Stomach (tissue), 9 donors: ENCODE data around the gene ACBD4. TPM values are rescaled to one million over a fixed set of nuclear protein-coding genes. Genes with fewer than 3 reads are reported as not detected.

Experiments used
- DNase-seq, 2 donors: peaks; one replicate each; pipeline versions ENCODE4 v3.0.0 to v3.0.0-alpha.2; 2013 to 2019
- H3K27ac ChIP-seq, 5 donors: fragments of 200-600 bp in 4 of 5; sonication (generic) in 4 of 5; one replicate each; pipeline ENCODE4 v1.5.1; 2013 to 2019; ENCODE audit warnings: mild to moderate bottlenecking in 1 of 5, moderate library complexity in 1 of 5
- H3K27me3 ChIP-seq, 3 donors: fragments of 200-600 bp; sonication (generic); one replicate each; pipeline ENCODE4 v1.5.1; 2017 to 2019; ENCODE audit warnings: mixed run types in 1 of 3
- H3K36me3 ChIP-seq, 4 donors: fragments of 200-600 bp; sonication (generic); 1 replicate in 3 of 4; 2 replicates in 1 of 4; pipeline ENCODE4 v1.5.1; 2016 to 2019
- H3K4me1 ChIP-seq, 4 donors: fragments of 200-600 bp; sonication (generic); one replicate each; pipeline ENCODE4 v1.5.1; 2016 to 2019
- H3K4me3 ChIP-seq, 4 donors: fragments of 200-600 bp; sonication (generic) in 3 of 4; one replicate each; pipeline ENCODE4 v1.5.1; 2016 to 2019; ENCODE audit warnings: mild to moderate bottlenecking in 1 of 4
- H3K9me3 ChIP-seq, 4 donors: fragments of 200-600 bp; sonication (generic); one replicate each; pipeline ENCODE4 v1.5.1; 2016 to 2019
- CTCF ChIP-seq, 7 experiments: fragments of 450-650 bp in 4 of 7; fragments of 200-600 bp in 3 of 7; sonication (generic) in 3 of 7; IDR thresholded peaks; one replicate each; pipeline ENCODE4 v1.5.1; 2016 to 2019; ENCODE audit warnings: antibody characterized with exemption in 7 of 7, control low read depth in 2 of 7, mild to moderate bottlenecking in 1 of 7
- EP300 ChIP-seq: sonication (generic); formaldehyde crosslinking; IDR thresholded peaks from one replicate; pipeline ENCODE4 v1.6.1; 2017; ENCODE audit warnings: antibody characterized with exemption
- POLR2A ChIP-seq, 4 donors: fragments of 450-650 bp; IDR thresholded peaks; one replicate each; pipeline ENCODE4 v1.6.1; 2016; ENCODE audit warnings: antibody characterized with exemption in 4 of 4, control low read depth in 2 of 4, mild to moderate bottlenecking in 1 of 4, moderate library complexity in 1 of 4
- POLR2AphosphoS5 ChIP-seq, 3 donors: sonication (generic); formaldehyde crosslinking; IDR thresholded peaks; one replicate each; pipeline ENCODE4 v1.6.1; 2016; ENCODE audit warnings: antibody characterized with exemption in 3 of 3
- WGBS, 5 donors: extraction: QIAGEN DNeasy Blood & Tissue Kit in 3 of 5; methylation state at CpG; one replicate each; pipeline versions ENCODE4 v1.1.5 to v1.1.7; 2013 to 2018; 5-methylcytosine and 5-hydroxymethylcytosine counted together
- intact Hi-C: fragments of 100-400 bp; cut with DNase I; formaldehyde crosslinking; loops from one replicate; pipeline ENCODE4 v1.15.1; 2023; ENCODE audit warnings: low total_unique reads
- polyA plus RNA-seq, 3 donors: library from polyadenylated mRNA; stranded (reverse); fragments of 200-250 nt; gene quantifications; one replicate each; pipeline ENCODE4 v1.2.3, GENCODE V29; 2013
- total RNA-seq, 5 donors: library from RNA; depleted of rRNA; stranded (reverse); fragments of >200 nt; gene quantifications; one replicate each; pipeline versions ENCODE4 v1.1.0 to v1.2.3, GENCODE V29; 2014 to 2016
- donor health status: healthy with polysubstance abuse.
- donor health status: Bipolar disorder and iron deficiency.
- donor health status: healthy.

Gene ACBD4
- total and polyA plus RNA-seq, 8 donors: 4.6 to 24.6 (median 17.1) TPM

GRCh38 chr17:45171338-45172231 lies 36.1 kb downstream of the ACBD4 start:
- Histone ChIP-seq H3K27me3 (no peaks in the 10 kb centered on the region), H3K9me3 (no peaks in the 10 kb centered on the region), H3K36me3 (peaks cover 0 to 15% (median 7%) of the 10 kb centered on the region in 4 donors), H3K27ac (peak overlapping the region; percentile 76 to 85 (median 84)), H3K4me1 (peaks cover 31 to 51% (median 36%) of the 10 kb centered on the region in 4 donors), H3K4me3 (peak overlapping the region; percentile 28 to 41 (median 37))
- WGBS, 5 donors: 28 to 38% (median 34%) methylated on average over 20 of the region's 20 CpGs
- peak; percentile 27 to 91 for DNase-seq
- intact Hi-C loops: no loop called here
- TF ChIP-seq POLR2AphosphoS5 (IDR thresholded peaks at IDR 0.05) (no peak), CTCF (IDR thresholded peaks at IDR 0.05) (no peak), EP300 (no peak), POLR2A (IDR thresholded peaks at IDR 0.05) (no peak)

GRCh38 chr17:45172232-45172540 lies 36.7 kb downstream of the ACBD4 start:
- peak overlapping the region; percentile 76 to 85 (median 84) for H3K27ac ChIP-seq
- DNase-seq: no peak
- H3K9me3 ChIP-seq: no peaks in the 10 kb centered on the region
- peaks cover 0 to 15% (median 7%) of the 10 kb centered on the region in 4 donors for H3K36me3 ChIP-seq
- intact Hi-C loops: no loop called here
- no peaks in the 10 kb centered on the region for H3K27me3 ChIP-seq
- peak overlapping the region; percentile 28 to 41 (median 37) for H3K4me3 ChIP-seq
- H3K4me1 ChIP-seq: peaks cover 31 to 52% (median 37%) of the 10 kb centered on the region in 4 donors
- TF ChIP-seq CTCF (IDR thresholded peaks at IDR 0.05) (no peak), POLR2A (IDR thresholded peaks at IDR 0.05) (no peak)
- 51 to 79% (median 72%) methylated on average over 4 to 5 of the region's 5 CpGs for WGBS, 5 donors

- WGBS, 5 donors: 13 to 20% (median 16%) methylated on average over 9 to 10 of the region's 10 CpGs
- intact Hi-C loops: no loop called here
- peak overlapping the region; percentile 76 to 85 (median 84) for H3K27ac ChIP-seq
- peak; percentile 69 to 93 for DNase-seq
- peaks cover 31 to 52% (median 37%) of the 10 kb centered on the region in 4 donors for H3K4me1 ChIP-seq
- peak overlapping the region; percentile 28 to 41 (median 37) for H3K4me3 ChIP-seq
- H3K9me3 ChIP-seq: no peaks in the 10 kb centered on the region
- H3K36me3 ChIP-seq: peaks cover 0 to 15% (median 7%) of the 10 kb centered on the region in 4 donors
- no peaks in the 10 kb centered on the region for H3K27me3 ChIP-seq
- no peak for TF ChIP-seq POLR2A (IDR thresholded peaks at IDR 0.05)
- TF ChIP-seq POLR2AphosphoS5 (IDR thresholded peaks at IDR 0.05): peak in 1 of 3 donors; percentile 11
- no peak for TF ChIP-seq CTCF (IDR thresholded peaks at IDR 0.05)
Measured at GRCh38 chr17:45172541-45173286, 37.2 kb downstream of the ACBD4 start.

GRCh38 chr17:45175759-45176115 lies 40.2 kb downstream of the ACBD4 start:
- TF ChIP-seq POLR2AphosphoS5 (IDR thresholded peaks at IDR 0.05) (no peak), CTCF (IDR thresholded peaks at IDR 0.05) (no peak), EP300 (no peak), POLR2A (IDR thresholded peaks at IDR 0.05) (no peak)
- 75 to 84% (median 78%) methylated on average over 3 of the region's 3 CpGs for WGBS, 5 donors
- Histone ChIP-seq H3K36me3 (no peaks in the 10 kb centered on the region), H3K9me3 (no peaks in the 10 kb centered on the region), H3K27ac (peak overlapping the region in 1 of 5 donors; percentile 47), H3K4me1 (peaks cover 31 to 46% (median 34%) of the 10 kb centered on the region in 4 donors), H3K4me3 (no peak overlapping the region), H3K27me3 (no peaks in the 10 kb centered on the region)
- intact Hi-C loops: no loop called here
- no peak for DNase-seq
